SK-N-DZ (cell line): ENCODE measurements around the gene CEPT1.

Experiments
- DNase-seq: peaks from one replicate; pipeline ENCODE4 v3.0.0-alpha.2; 2015; ENCODE audit warnings: low spot score
- small RNA-seq, 2 experiments: library from RNA; depleted of rRNA; stranded (forward); fragments of <200 nt; gene quantifications; one replicate each; pipeline ENCODE3, GENCODE V24; 2014

Gene CEPT1

DNA sequence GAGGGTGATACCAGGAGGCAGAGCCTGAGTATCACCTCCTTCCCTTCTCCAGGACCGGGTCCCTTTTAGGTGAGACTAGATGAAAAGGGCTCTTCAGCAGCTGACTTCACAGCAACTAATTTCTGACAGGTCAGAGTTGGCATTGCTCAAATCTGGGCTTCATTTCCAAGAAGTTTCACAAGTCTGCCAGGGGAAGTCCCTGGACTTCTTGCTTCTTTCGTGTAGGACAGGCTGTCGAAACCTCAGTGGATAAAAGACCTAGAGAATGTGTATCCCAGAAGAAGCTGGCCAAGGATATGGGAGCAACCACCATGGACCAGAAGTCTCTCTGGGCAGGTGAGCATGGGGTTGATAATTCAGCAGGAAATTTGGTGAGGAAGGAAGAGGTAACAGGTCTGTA lies 87.4 kb downstream of the CEPT1 start, which contains the start of gene CHI3L2:
Gene CHI3L2 (plus strand): TSS at position 280 of the 400 bp plus-strand sequence. CDS start 17 bp downstream, at position 297.
- DNase-seq: no peak

GRCh38 chr1:111227851-111228747 lies 88.1 kb downstream of the CEPT1 start:
- DNase-seq: no peak

DNA sequence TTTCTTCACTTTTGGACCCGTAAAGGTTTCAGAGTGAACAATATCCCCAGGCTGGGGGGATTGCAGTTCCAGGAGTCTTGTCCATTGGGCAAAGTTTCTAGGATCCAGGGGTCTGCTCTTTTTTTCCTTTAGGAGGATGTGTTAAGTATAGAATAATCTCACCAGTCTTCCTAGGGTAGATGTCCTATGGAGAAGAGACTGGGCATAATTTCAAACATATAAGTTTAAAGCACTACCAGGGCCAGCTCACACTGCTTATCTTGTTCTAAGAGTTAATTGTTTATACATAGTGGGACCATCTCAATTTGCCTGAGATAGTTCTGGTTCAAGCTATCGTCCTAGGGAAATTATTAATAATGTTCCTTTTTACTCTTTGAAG lies 88.7 kb downstream of the CEPT1 start:
- no peak for DNase-seq

DNA sequence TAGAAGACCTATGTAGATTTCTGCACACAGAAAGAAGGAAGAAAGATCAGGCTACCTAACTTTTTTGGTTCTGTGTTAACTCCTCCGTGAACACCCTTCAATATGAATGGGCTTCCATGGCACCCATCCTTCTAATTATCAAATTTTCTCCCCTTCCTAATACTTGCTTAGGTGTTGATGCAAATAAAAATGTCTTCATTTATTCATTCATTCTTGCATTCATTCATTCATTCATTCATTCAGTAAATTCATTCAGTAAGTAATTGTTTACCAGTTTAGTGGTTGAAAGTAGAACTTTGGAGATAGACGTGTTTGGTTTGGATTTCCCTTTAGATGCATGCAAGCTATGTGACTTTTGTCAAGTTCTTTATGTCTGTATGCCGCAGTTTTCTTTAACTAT lies 92.1 kb downstream of the CEPT1 start:
- no peak for DNase-seq

DNA sequence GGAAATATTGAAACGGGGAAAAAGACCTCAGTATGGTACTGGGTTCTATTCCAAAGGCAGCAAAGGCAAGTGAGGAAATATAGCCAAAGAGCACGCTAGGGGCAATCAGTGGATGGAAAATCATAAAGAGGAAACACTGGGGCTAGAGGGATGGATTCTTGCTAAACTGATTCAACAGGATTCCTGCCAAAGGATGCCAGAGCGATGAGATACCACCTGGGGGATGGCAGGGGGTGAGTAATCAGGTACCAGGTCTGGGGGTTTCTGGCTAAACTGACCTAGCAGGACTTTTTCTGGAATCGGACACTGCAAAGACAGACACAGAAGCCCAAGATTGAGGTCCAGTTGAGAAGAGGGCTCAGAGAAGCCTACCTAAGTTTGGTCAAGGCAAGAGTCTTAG lies 94.2 kb downstream of the CEPT1 start:
- no peak for DNase-seq

Small RNA genes lying within 50 kb of the gene (small RNA-seq; reads per million reads assigned to genes)
- gene AL355816.1: 0 reads per million in 2 experiments
